Gastroesophageal sphincter (tissue), 4 donors: ENCODE data around the gene ZNF750. TPM values are rescaled to one million over a fixed set of nuclear protein-coding genes. Genes with fewer than 3 reads are reported as not detected.

ENCODE experiments used
- ATAC-seq: fragments of 150-250 bp; one replicate; pipeline ENCODE4 v1.9.1; 2016; ENCODE audit warnings: mild to moderate bottlenecking, moderate library complexity
- H3K27ac ChIP-seq, 4 donors: fragments of 200-600 bp; sonication (generic) in 3 of 4; 1 replicate in 3 of 4; 2 replicates in 1 of 4; pipeline ENCODE4 v1.5.1; 2016 to 2019
- H3K27me3 ChIP-seq: fragments of 200-600 bp; sonication (generic); one replicate; pipeline ENCODE4 v1.5.1; 2019
- H3K36me3 ChIP-seq, 2 donors: fragments of 200-600 bp; sonication (generic); one replicate each; pipeline ENCODE4 v1.5.1; 2019; ENCODE audit warnings: control low read depth in 1 of 2
- H3K4me1 ChIP-seq, 3 donors: fragments of 200-600 bp; sonication (generic); 1 replicate in 2 of 3; 2 replicates in 1 of 3; pipeline ENCODE4 v1.5.1; 2016 to 2019; ENCODE audit warnings: control low read depth in 2 of 3
- H3K4me3 ChIP-seq, 2 donors: fragments of 200-600 bp; sonication (generic); one replicate each; pipeline ENCODE4 v1.5.1; 2019; ENCODE audit warnings: mild to moderate bottlenecking in 1 of 2, moderate library complexity in 1 of 2
- H3K9me3 ChIP-seq, 3 donors: fragments of 200-600 bp; sonication (generic); one replicate each; pipeline ENCODE4 v1.5.1; 2017 to 2019; ENCODE audit warnings: control low read depth in 2 of 3
- EP300 ChIP-seq: sonication (generic); formaldehyde crosslinking; IDR thresholded peaks from one replicate; pipeline ENCODE4 v1.6.1; 2017; ENCODE audit warnings: antibody characterized with exemption, mild to moderate bottlenecking
- POLR2A ChIP-seq, 2 donors: fragments of 450-650 bp; IDR thresholded peaks; one replicate each; pipeline ENCODE4 v1.6.1; 2017; ENCODE audit warnings: antibody characterized with exemption in 2 of 2, mild to moderate bottlenecking in 2 of 2, moderate library complexity in 1 of 2
- POLR2AphosphoS5 ChIP-seq: sonication (generic); formaldehyde crosslinking; IDR thresholded peaks from one replicate; pipeline ENCODE4 v1.6.1; 2017; ENCODE audit warnings: antibody characterized with exemption
- WGBS, 2 donors: methylation state at CpG; one replicate each; pipeline ENCODE4 v1.1.5; 2018; ENCODE audit warnings: low coverage in 1 of 2; 5-methylcytosine and 5-hydroxymethylcytosine counted together
- total RNA-seq, 4 donors: library from RNA; depleted of rRNA; stranded (reverse); fragments of >200 nt; gene quantifications; one replicate each; pipeline ENCODE4 v1.1.0, GENCODE V29; 2016
- TF ChIP-seq, protein P1 (sequence below), 4 experiments: fragments of 200-600 bp in 2 of 4; fragments of 450-650 bp in 2 of 4; sonication (generic) in 1 of 4; IDR thresholded peaks; one replicate each; pipeline ENCODE4 v1.5.1; 2017 to 2019; ENCODE audit warnings: antibody characterized with exemption in 4 of 4, mild to moderate bottlenecking in 2 of 4, moderate library complexity in 2 of 4

ZNF750 gene
- total RNA-seq, 4 donors from 2014 or later: 0.46 to 1.6 (median 1.1) TPM; not detected in 1

DNA sequence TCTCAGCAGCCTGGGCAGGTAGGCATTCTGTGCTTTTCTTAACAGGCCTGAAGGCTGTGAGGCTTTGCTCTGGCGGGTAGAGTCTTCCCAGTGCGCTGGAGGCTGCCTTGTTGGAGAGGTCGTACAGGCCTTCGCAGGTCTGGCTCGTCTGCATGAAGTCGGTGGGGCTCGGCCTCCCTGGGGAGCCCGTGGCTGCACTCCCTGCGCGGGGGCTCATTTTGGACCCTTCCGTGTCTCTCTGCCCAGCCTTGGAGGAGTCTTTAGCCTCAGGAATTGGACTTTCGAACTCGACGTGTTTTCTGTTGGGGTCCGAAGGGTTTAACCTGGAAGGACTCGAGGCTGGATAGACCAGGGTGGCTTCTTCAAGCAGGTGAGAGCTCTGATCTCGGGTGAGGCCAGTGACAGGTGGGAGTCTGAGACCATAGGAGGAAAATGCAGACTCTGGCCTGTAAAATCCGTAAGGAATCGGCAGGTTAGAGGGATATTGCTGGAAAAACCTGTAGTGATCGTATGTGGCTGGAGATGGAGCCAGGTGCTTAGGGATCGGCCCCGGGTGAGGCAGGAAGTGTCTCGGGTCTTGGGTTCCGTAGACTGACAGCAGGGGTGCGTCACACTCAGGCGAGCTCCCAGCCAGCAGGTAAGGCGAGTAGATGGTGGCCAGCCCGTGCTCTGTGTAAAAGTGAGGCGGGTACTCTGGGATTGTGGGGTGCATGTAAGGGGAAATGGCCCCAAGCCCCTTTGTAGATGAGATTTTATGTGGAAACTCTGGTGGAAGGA, 8.6 kb downstream of the ZNF750 start:
- no peak overlapping the region for H3K27ac ChIP-seq
- ATAC-seq: no peak
- peaks cover 0 to 12% (median 4%) of the 10 kb centered on the region in 3 donors for H3K4me1 ChIP-seq
- H3K4me3 ChIP-seq: peak overlapping the region in 1 of 2 donors; percentile 20
- peaks cover 0 to 56% of the 10 kb centered on the region in 2 donors for H3K36me3 ChIP-seq
- WGBS, 2 donors: 88 to 98% methylated on average over 7 to 11 of the region's 29 CpGs
- no peaks in the 10 kb centered on the region for H3K27me3 ChIP-seq
- TF ChIP-seq POLR2A (IDR thresholded peaks at IDR 0.05) (no peak), EP300 (no peak), POLR2AphosphoS5 (no peak)
- TF ChIP-seq, protein P1, sequence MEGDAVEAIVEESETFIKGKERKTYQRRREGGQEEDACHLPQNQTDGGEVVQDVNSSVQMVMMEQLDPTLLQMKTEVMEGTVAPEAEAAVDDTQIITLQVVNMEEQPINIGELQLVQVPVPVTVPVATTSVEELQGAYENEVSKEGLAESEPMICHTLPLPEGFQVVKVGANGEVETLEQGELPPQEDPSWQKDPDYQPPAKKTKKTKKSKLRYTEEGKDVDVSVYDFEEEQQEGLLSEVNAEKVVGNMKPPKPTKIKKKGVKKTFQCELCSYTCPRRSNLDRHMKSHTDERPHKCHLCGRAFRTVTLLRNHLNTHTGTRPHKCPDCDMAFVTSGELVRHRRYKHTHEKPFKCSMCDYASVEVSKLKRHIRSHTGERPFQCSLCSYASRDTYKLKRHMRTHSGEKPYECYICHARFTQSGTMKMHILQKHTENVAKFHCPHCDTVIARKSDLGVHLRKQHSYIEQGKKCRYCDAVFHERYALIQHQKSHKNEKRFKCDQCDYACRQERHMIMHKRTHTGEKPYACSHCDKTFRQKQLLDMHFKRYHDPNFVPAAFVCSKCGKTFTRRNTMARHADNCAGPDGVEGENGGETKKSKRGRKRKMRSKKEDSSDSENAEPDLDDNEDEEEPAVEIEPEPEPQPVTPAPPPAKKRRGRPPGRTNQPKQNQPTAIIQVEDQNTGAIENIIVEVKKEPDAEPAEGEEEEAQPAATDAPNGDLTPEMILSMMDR (IDR thresholded peaks at IDR 0.05): no peak
- no peaks in the 10 kb centered on the region for H3K9me3 ChIP-seq

DNA sequence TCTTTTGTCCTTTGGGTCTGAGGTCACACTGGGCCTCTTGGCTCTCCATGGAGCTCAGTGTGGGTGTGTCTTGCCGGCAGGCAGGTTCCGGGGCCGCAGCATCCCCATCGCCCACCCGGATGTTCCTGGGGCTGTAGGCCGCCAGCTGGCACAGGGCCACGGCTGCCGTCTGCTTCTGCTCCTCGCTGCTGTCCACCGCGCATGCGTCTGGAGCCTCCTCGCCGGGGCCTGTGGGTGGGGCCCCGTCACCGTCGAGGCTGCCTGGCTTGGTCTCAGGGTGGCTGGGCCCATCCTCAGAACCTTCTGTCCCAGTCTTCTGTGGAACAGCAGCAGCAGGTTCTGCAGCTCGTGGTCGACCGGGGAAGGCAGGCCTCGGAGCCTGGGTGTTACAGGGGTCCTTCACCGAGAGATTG, 9.6 kb downstream of the ZNF750 start:
- H3K4me3 ChIP-seq: peak overlapping the region in 1 of 2 donors; percentile 20
- ATAC-seq: peak; percentile 56

DNA sequence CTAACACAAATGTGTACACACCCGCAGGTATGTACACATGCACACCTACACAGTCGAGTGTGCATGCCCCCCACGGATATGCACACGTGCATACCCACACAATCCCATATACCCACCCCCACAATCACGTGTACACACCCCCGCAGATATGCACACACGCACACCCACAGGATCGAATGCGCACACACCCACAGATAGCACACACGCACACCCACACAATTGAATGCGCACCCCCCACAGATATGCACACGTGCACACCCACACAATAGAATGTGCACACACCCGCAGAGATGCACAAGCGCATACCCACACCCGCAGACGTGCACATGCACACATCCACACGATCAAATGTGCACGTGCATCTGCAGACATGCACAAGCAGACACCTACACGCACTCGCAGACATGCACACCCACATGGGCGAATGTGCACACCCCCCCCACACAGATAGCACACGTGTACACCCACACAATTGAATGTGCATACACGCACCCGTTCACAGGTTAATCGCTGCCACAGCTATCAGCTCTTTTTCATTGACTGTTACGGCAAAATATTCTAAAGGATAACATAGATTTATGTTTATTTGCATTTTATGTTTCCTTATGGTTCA, 10.8 kb downstream of the ZNF750 start:
- Histone ChIP-seq H3K27ac (no peak overlapping the region), H3K9me3 (no peaks in the 10 kb centered on the region), H3K27me3 (no peaks in the 10 kb centered on the region), H3K4me3 (no peak overlapping the region), H3K36me3 (peaks cover 0 to 40% of the 10 kb centered on the region in 2 donors), H3K4me1 (peaks cover 0 to 19% (median 4%) of the 10 kb centered on the region in 3 donors)
- 93 to 97% methylated on average over 9 to 17 of the region's 26 CpGs for WGBS, 2 donors
- ATAC-seq: no peak
- TF ChIP-seq EP300 (no peak), POLR2AphosphoS5 (no peak), POLR2A (IDR thresholded peaks at IDR 0.05) (no peak)
- TF ChIP-seq, protein P1 (IDR thresholded peaks at IDR 0.05): no peak

More for the DNA sequence above, 9.6 kb downstream of the ZNF750 start:
- WGBS, 2 donors: 20% methylated on average over 1 of the region's 22 CpGs; no CpG with 5 or more reads in 1 of the 2 donors
- peaks cover 0 to 16% (median 4%) of the 10 kb centered on the region in 3 donors for H3K4me1 ChIP-seq
- no peaks in the 10 kb centered on the region for H3K27me3 ChIP-seq
- H3K9me3 ChIP-seq: no peaks in the 10 kb centered on the region
- H3K36me3 ChIP-seq: peaks cover 0 to 53% of the 10 kb centered on the region in 2 donors
- TF ChIP-seq POLR2AphosphoS5: no peak
- TF ChIP-seq, protein P1 (IDR thresholded peaks at IDR 0.05): no peak
- no peak for TF ChIP-seq EP300
- no peak for TF ChIP-seq POLR2A (IDR thresholded peaks at IDR 0.05)
- peak overlapping the region in 1 of 4 donors; percentile 33 for H3K27ac ChIP-seq

DNA sequence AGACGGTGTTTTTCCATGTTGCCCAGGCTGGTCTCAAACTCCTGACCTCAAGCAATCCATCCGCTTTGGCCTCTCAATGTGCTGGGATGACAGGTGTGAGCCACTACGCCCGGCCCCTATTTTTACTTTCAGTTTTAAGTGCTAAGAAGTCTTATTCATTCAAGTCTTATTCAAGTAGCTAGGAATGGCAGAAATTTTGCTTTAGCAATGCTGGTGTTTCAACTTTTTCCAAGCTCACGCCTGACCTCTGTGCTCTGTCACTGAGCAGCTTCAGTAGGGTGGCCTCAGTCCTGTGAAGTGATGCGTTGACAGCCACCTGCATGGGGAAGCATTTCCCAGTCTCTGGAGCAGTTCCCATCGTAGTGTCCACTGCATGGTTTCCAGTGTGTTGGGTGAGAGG, 12.9 kb downstream of the ZNF750 start:
- peaks cover 0 to 28% of the 10 kb centered on the region in 2 donors for H3K36me3 ChIP-seq
- H3K27ac ChIP-seq: no peak overlapping the region
- no peaks in the 10 kb centered on the region for H3K9me3 ChIP-seq
- TF ChIP-seq, protein P1 (IDR thresholded peaks at IDR 0.05): no peak
- no peak for TF ChIP-seq EP300
- TF ChIP-seq POLR2AphosphoS5: no peak
- no peak for TF ChIP-seq POLR2A (IDR thresholded peaks at IDR 0.05)
- H3K27me3 ChIP-seq: no peaks in the 10 kb centered on the region
- no peak overlapping the region for H3K4me3 ChIP-seq
- 94 to 96% methylated on average over 4 to 7 of the region's 7 CpGs for WGBS, 2 donors
- ATAC-seq: no peak
- H3K4me1 ChIP-seq: peaks cover 0 to 19% (median 4%) of the 10 kb centered on the region in 3 donors
